ENCODE results near the gene DAGLA.

DAGLA gene

GRCh38 chr11:61782841-61783240, 102.7 kb downstream of the DAGLA start:
- DNase-seq = no peak

GRCh38 chr11:61783717-61784505, 103.7 kb downstream of the DAGLA start:
- no peak for DNase-seq

- no peak for DNase-seq
These were observed 104.3 kb downstream of the DAGLA start for GRCh38 chr11:61784506-61784805.

GRCh38 chr11:61785837-61786402, 105.7 kb downstream of the DAGLA start:
- no peak for DNase-seq

- no peak for DNase-seq
These were observed 107.8 kb downstream of the DAGLA start for GRCh38 chr11:61787928-61788491.

- peak; percentile 51 for DNase-seq
These were observed 111.6 kb downstream of the DAGLA start for GRCh38 chr11:61791737-61792309.

- DNase-seq = peak; percentile 88
These were observed 112.3 kb downstream of the DAGLA start, which contains the start of the genes FEN1 and TMEM258 for GRCh38 chr11:61792310-61793082. FEN1 (plus strand) TSS chr11:61792911; CDS start chr11:61795362, 2,451 bp downstream. TMEM258 (minus strand) TSS chr11:61792599; CDS start chr11:61792558, 41 bp downstream.

GRCh38 chr11:61793083-61793828, 113.1 kb downstream of the DAGLA start:
- DNase-seq = no peak

GRCh38 chr11:61793829-61794204, 113.6 kb downstream of the DAGLA start:
- no peak for DNase-seq

- no peak for DNase-seq
These were observed 114.4 kb downstream of the DAGLA start for GRCh38 chr11:61794579-61794978.

- no peak for DNase-seq
These were observed 115.3 kb downstream of the DAGLA start for GRCh38 chr11:61795459-61795858.

- no peak for DNase-seq
These were observed 115.8 kb downstream of the DAGLA start for GRCh38 chr11:61795876-61796526.
